GM13976 (cell line): ENCODE results near the gene ZKSCAN8.

ENCODE experiments used
- DNase-seq: peaks from one replicate; pipeline ENCODE4 v3.0.0; 2012; ENCODE audit warnings: low spot score
- CTCF ChIP-seq: IDR thresholded peaks from 2 replicates; pipeline ENCODE4 v1.5.1; 2012; ENCODE audit warnings: borderline replicate concordance, mild to moderate bottlenecking; ENCODE audit not compliant: insufficient read depth; ENCODE audit errors: extremely low read depth, missing control alignments, control extremely low read depth
- in situ Hi-C: fragments of 300-500 bp; cut with MboI; formaldehyde crosslinking; loops from one replicate; pipeline ENCODE4 v1.12.0; 2022; ENCODE audit warnings: low sequenced_read_pairs, mixed read lengths, inconsistent platforms; ENCODE audit not compliant: unreplicated experiment

Gene ZKSCAN8

GRCh38 chr6:28188111-28188979, 46.7 kb downstream of the ZKSCAN8 start:
- no peak for DNase-seq
- in situ Hi-C loops: no loop called here
- no peak for TF ChIP-seq CTCF

DNA sequence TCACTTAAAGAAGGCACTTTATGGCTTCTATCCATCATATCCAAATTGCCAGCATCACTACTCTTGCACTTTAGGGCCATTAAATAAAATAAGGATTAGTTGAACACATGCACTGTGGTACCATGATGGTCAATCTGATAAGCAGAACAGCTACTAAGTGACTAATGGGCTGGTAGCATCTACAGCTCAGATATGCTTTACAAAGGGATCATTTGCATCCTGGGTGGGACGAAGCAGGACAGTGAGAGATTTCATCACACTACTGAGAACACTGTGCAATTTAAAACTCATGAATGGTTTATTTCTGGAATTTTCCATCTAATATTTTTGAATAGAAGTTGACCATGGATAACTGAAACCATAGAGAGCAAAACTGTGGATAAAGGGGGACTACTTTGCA, 58.3 kb downstream of the ZKSCAN8 start:
- no peak for DNase-seq
- in situ Hi-C loops: no loop called here
- no peak for TF ChIP-seq CTCF

- DNase-seq: no peak
- in situ Hi-C loops: no loop called here
Observed at GRCh38 chr6:28203201-28203600, 61.5 kb downstream of the ZKSCAN8 start.

DNA sequence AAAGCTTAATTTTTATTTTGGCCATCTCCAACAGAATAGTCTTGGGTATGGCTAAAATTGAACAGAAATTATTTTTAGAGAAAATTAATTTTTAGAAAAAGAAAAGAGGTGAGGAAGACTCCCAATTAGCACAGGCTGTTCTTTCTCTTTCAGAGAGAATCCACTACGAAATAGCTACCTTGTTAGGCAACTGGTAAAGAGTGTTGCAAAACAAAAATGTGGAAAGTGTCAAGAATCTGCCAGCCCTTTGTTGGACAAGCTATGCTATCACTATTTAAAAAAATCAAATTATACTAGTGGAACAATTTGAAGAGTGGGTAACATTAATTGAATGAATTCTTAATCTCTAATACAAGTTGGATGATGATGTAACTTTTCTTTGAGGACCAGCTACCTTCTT, 64.2 kb downstream of the ZKSCAN8 start:
- in situ Hi-C loops: no loop called here
- no peak for TF ChIP-seq CTCF
- DNase-seq: no peak

More at GRCh38 chr6:28203201-28203600, 61.5 kb downstream of the ZKSCAN8 start:
- TF ChIP-seq CTCF: no peak

GRCh38 chr6:28206527-28206926, 64.8 kb downstream of the ZKSCAN8 start:
- no peak for DNase-seq
- in situ Hi-C loops: no loop called here
- TF ChIP-seq CTCF: no peak

GRCh38 chr6:28206928-28207509, 65.3 kb downstream of the ZKSCAN8 start:
- no peak for DNase-seq
- in situ Hi-C loops: no loop called here
- TF ChIP-seq CTCF: no peak
